IPS-15b (cell line): ENCODE measurements around the gene PDSS1.
A peak's percentile ranks its signal among the peaks of the same experiment; 100 is the strongest.
"Not testable (repeated sequence)": the region's sequence is repeated elsewhere in the genome, so short reads cannot be mapped to it uniquely, and the experiment has no call there.

ENCODE experiments used
- H3K27me3 ChIP-seq: one replicate; pipeline ENCODE4 v1.6.1; 2013; ENCODE audit warnings: low read length; ENCODE audit not compliant: control insufficient read depth, insufficient read depth
- H3K36me3 ChIP-seq: one replicate; pipeline ENCODE4 v1.6.1; 2013; ENCODE audit warnings: low read length; ENCODE audit not compliant: control insufficient read depth, insufficient read depth
- H3K4me1 ChIP-seq: one replicate; pipeline ENCODE4 v1.6.1; 2013; ENCODE audit warnings: mild to moderate bottlenecking, low read length; ENCODE audit not compliant: control insufficient read depth, insufficient read depth
- H3K4me3 ChIP-seq: one replicate; pipeline ENCODE4 v1.5.1; 2013; ENCODE audit warnings: low read depth, low read length
- H3K9ac ChIP-seq: one replicate; pipeline ENCODE4 v1.6.1; 2013; ENCODE audit warnings: low read depth, mild to moderate bottlenecking, low read length
- H3K9me3 ChIP-seq: one replicate; pipeline ENCODE4 v1.6.1; 2013; ENCODE audit warnings: mild to moderate bottlenecking, low read length; ENCODE audit not compliant: control insufficient read depth, insufficient read depth

The PDSS1 gene

GRCh38 chr10:26682931-26683330 lies 14.6 kb upstream of the PDSS1 start:
- no peaks in the 10 kb centered on the region for H3K9me3 ChIP-seq
- no peaks in the 10 kb centered on the region for H3K4me1 ChIP-seq
- H3K4me3 ChIP-seq = no peak overlapping the region
- H3K27me3 ChIP-seq = no peaks in the 10 kb centered on the region
- no peak overlapping the region for H3K9ac ChIP-seq
- no peaks in the 10 kb centered on the region for H3K36me3 ChIP-seq

- H3K36me3 ChIP-seq, H3K9ac ChIP-seq, H3K4me1 ChIP-seq, H3K27me3 ChIP-seq, H3K9me3 ChIP-seq, H3K4me3 ChIP-seq: not testable (repeated sequence)
Measured at GRCh38 chr10:26684667-26685264, 12.7 kb upstream of the PDSS1 start.

- no peak overlapping the region for H3K9ac ChIP-seq
- no peaks in the 10 kb centered on the region for H3K27me3 ChIP-seq
- H3K4me3 ChIP-seq = no peak overlapping the region
- no peaks in the 10 kb centered on the region for H3K4me1 ChIP-seq
- H3K9me3 ChIP-seq = no peaks in the 10 kb centered on the region
- no peaks in the 10 kb centered on the region for H3K36me3 ChIP-seq
Measured at GRCh38 chr10:26685441-26685840, 12.1 kb upstream of the PDSS1 start.

GRCh38 chr10:26689399-26689798 lies 8.1 kb upstream of the PDSS1 start:
- no peak overlapping the region for H3K4me3 ChIP-seq
- H3K9ac ChIP-seq = no peak overlapping the region
- H3K36me3 ChIP-seq = no peaks in the 10 kb centered on the region
- no peaks in the 10 kb centered on the region for H3K4me1 ChIP-seq
- no peaks in the 10 kb centered on the region for H3K9me3 ChIP-seq
- H3K27me3 ChIP-seq = no peaks in the 10 kb centered on the region

- H3K36me3 ChIP-seq = no peaks in the 10 kb centered on the region
- H3K9me3 ChIP-seq = no peaks in the 10 kb centered on the region
- H3K27me3 ChIP-seq = no peaks in the 10 kb centered on the region
- H3K9ac ChIP-seq = no peak overlapping the region
- H3K4me1 ChIP-seq = no peaks in the 10 kb centered on the region
- H3K4me3 ChIP-seq = no peak overlapping the region
Measured at GRCh38 chr10:26690731-26691475, 6.6 kb upstream of the PDSS1 start.

- H3K27me3 ChIP-seq = not testable (repeated sequence)
Measured at GRCh38 chr10:26694536-26694935, 3.0 kb upstream of the PDSS1 start.

GRCh38 chr10:26696786-26697162 lies 727 bp upstream of the PDSS1 start:
- Histone ChIP-seq H3K4me3 (peak overlapping the region; percentile 92), H3K36me3 (no peaks in the 10 kb centered on the region), H3K9ac (peak overlapping the region; percentile 89), H3K27me3 (no peaks in the 10 kb centered on the region), H3K9me3 (no peaks in the 10 kb centered on the region), H3K4me1 (no peaks in the 10 kb centered on the region)

More at GRCh38 chr10:26694536-26694935, 3.0 kb upstream of the PDSS1 start:
- not testable (repeated sequence) for H3K36me3 ChIP-seq, H3K4me1 ChIP-seq, H3K4me3 ChIP-seq, H3K9me3 ChIP-seq, H3K9ac ChIP-seq

GRCh38 chr10:26697922-26698608 lies 564 bp downstream of the PDSS1 start:
- Histone ChIP-seq H3K36me3 (no peaks in the 10 kb centered on the region), H3K4me3 (peak overlapping the region; percentile 92), H3K27me3 (no peaks in the 10 kb centered on the region), H3K9me3 (no peaks in the 10 kb centered on the region), H3K4me1 (no peaks in the 10 kb centered on the region), H3K9ac (peak overlapping the region; percentile 4)

GRCh38 chr10:26698909-26699308 lies 1.4 kb downstream of the PDSS1 start:
- Histone ChIP-seq H3K4me1 (no peaks in the 10 kb centered on the region), H3K4me3 (no peak overlapping the region), H3K9me3 (no peaks in the 10 kb centered on the region), H3K27me3 (no peaks in the 10 kb centered on the region), H3K36me3 (no peaks in the 10 kb centered on the region), H3K9ac (no peak overlapping the region)

GRCh38 chr10:26699631-26700030 lies 2.1 kb downstream of the PDSS1 start:
- Histone ChIP-seq H3K36me3 (no peaks in the 10 kb centered on the region), H3K4me3 (no peak overlapping the region), H3K27me3 (no peaks in the 10 kb centered on the region), H3K9me3 (no peaks in the 10 kb centered on the region), H3K9ac (no peak overlapping the region), H3K4me1 (no peaks in the 10 kb centered on the region)

GRCh38 chr10:26700884-26701630 lies 3.6 kb downstream of the PDSS1 start:
- Histone ChIP-seq H3K27me3 (no peaks in the 10 kb centered on the region), H3K9me3 (no peaks in the 10 kb centered on the region), H3K4me3 (no peak overlapping the region), H3K36me3 (no peaks in the 10 kb centered on the region), H3K4me1 (no peaks in the 10 kb centered on the region), H3K9ac (no peak overlapping the region)
